Adipocyte (in vitro differentiated cells): ENCODE data around the gene MKLN1.

ENCODE experiments used
- DNase-seq: peaks from one replicate; pipeline ENCODE4 v3.0.0-alpha.2; 2015; ENCODE audit warnings: low read depth
- H3K27me3 ChIP-seq: replicated peaks from 2 replicates; pipeline ENCODE4 v1.7.0; 2013; ENCODE audit warnings: mild to moderate bottlenecking, low read length, moderate library complexity; ENCODE audit not compliant: control insufficient read depth, insufficient read depth
- H3K36me3 ChIP-seq: 2 replicates; pipeline ENCODE4 v1.7.0; 2013; ENCODE audit warnings: low read length, mild to moderate bottlenecking, moderate library complexity; ENCODE audit not compliant: control insufficient read depth, insufficient read depth, severe bottlenecking
- H3K4me1 ChIP-seq: 2 replicates; pipeline ENCODE4 v1.7.0; 2013; ENCODE audit warnings: mild to moderate bottlenecking, low read length, moderate library complexity; ENCODE audit not compliant: control insufficient read depth, insufficient read depth
- H3K4me3 ChIP-seq: 2 replicates; pipeline ENCODE4 v1.7.0; 2013; ENCODE audit warnings: mild to moderate bottlenecking, low read length, moderate library complexity
- H3K9ac ChIP-seq: 2 replicates; pipeline ENCODE4 v1.7.0; 2013; ENCODE audit warnings: mild to moderate bottlenecking, low read length, moderate library complexity
- H3K9me3 ChIP-seq: 2 replicates; pipeline ENCODE4 v1.7.0; 2013; ENCODE audit warnings: mild to moderate bottlenecking, low read length, moderate library complexity; ENCODE audit not compliant: control insufficient read depth

The MKLN1 gene

GRCh38 chr7:131320603-131321002, 7.1 kb upstream of the MKLN1 start:
- Histone ChIP-seq H3K9me3 (no peaks in the 10 kb centered on the region), H3K36me3 (peaks cover 12% of the 10 kb centered on the region), H3K9ac (no peak overlapping the region), H3K4me3 (no peak overlapping the region), H3K4me1 (no peaks in the 10 kb centered on the region), H3K27me3 (no peaks in the 10 kb centered on the region)
- no peak for DNase-seq

GRCh38 chr7:131321656-131322055, 6.0 kb upstream of the MKLN1 start:
- no peaks in the 10 kb centered on the region for H3K9me3 ChIP-seq
- no peaks in the 10 kb centered on the region for H3K27me3 ChIP-seq

GRCh38 chr7:131322061-131322460, 5.6 kb upstream of the MKLN1 start:
- Histone ChIP-seq H3K36me3 (peaks cover 12% of the 10 kb centered on the region), H3K9me3 (no peaks in the 10 kb centered on the region)
- DNase-seq = no peak

More at GRCh38 chr7:131321656-131322055, 6.0 kb upstream of the MKLN1 start:
- Histone ChIP-seq H3K4me3 (no peak overlapping the region), H3K4me1 (peaks cover under 1% of the 10 kb centered on the region), H3K9ac (no peak overlapping the region), H3K36me3 (peaks cover 12% of the 10 kb centered on the region)
- no peak for DNase-seq

GRCh38 chr7:131322861-131323260, 4.8 kb upstream of the MKLN1 start:
- Histone ChIP-seq H3K4me1 (peaks cover 6% of the 10 kb centered on the region), H3K9ac (no peak overlapping the region), H3K27me3 (no peaks in the 10 kb centered on the region), H3K36me3 (peaks cover 12% of the 10 kb centered on the region), H3K9me3 (no peaks in the 10 kb centered on the region), H3K4me3 (no peak overlapping the region)
- DNase-seq = no peak

More at GRCh38 chr7:131322061-131322460, 5.6 kb upstream of the MKLN1 start:
- no peak overlapping the region for H3K9ac ChIP-seq
- no peak overlapping the region for H3K4me3 ChIP-seq
- H3K4me1 ChIP-seq = peaks cover 5% of the 10 kb centered on the region
- no peaks in the 10 kb centered on the region for H3K27me3 ChIP-seq

GRCh38 chr7:131325179-131325840, 2.4 kb upstream of the MKLN1 start:
- Histone ChIP-seq H3K36me3 (peaks cover 12% of the 10 kb centered on the region), H3K27me3 (no peaks in the 10 kb centered on the region), H3K4me3 (no peak overlapping the region), H3K9me3 (no peaks in the 10 kb centered on the region), H3K9ac (no peak overlapping the region), H3K4me1 (peaks cover 18% of the 10 kb centered on the region)
- no peak for DNase-seq

GRCh38 chr7:131326576-131326975, 1.1 kb upstream of the MKLN1 start:
- H3K27me3 ChIP-seq = no peaks in the 10 kb centered on the region
- peak overlapping the region; percentile 100 for H3K9ac ChIP-seq
- H3K4me1 ChIP-seq = peaks cover 29% of the 10 kb centered on the region
- peak overlapping the region; percentile 91 for H3K4me3 ChIP-seq
- H3K36me3 ChIP-seq = peaks cover 12% of the 10 kb centered on the region
- DNase-seq = no peak
- no peaks in the 10 kb centered on the region for H3K9me3 ChIP-seq

- Histone ChIP-seq H3K9ac (peak overlapping the region; percentile 100), H3K9me3 (no peaks in the 10 kb centered on the region), H3K36me3 (peaks cover 12% of the 10 kb centered on the region), H3K4me3 (peak overlapping the region; percentile 91), H3K27me3 (no peaks in the 10 kb centered on the region), H3K4me1 (peaks cover 30% of the 10 kb centered on the region)
- DNase-seq = peak; percentile 80
Measured at GRCh38 chr7:131327049-131327625, 539 bp upstream of the MKLN1 start.

- Histone ChIP-seq H3K9ac (peak overlapping the region; percentile 100), H3K9me3 (no peaks in the 10 kb centered on the region), H3K4me3 (peak overlapping the region; percentile 91), H3K4me1 (peaks cover 30% of the 10 kb centered on the region), H3K36me3 (peaks cover 8% of the 10 kb centered on the region), H3K27me3 (no peaks in the 10 kb centered on the region)
- DNase-seq = peak; percentile 64
Measured at GRCh38 chr7:131328377-131329175, 900 bp downstream of the MKLN1 start.

- DNase-seq = peak; percentile 27
Measured at GRCh38 chr7:131329176-131329570, 1.5 kb downstream of the MKLN1 start.

GRCh38 chr7:131330299-131330698, 2.6 kb downstream of the MKLN1 start:
- H3K4me1 ChIP-seq = peaks cover 30% of the 10 kb centered on the region
- H3K27me3 ChIP-seq = no peaks in the 10 kb centered on the region
- peak overlapping the region; percentile 91 for H3K4me3 ChIP-seq
- peaks cover 11% of the 10 kb centered on the region for H3K36me3 ChIP-seq
- no peaks in the 10 kb centered on the region for H3K9me3 ChIP-seq
- H3K9ac ChIP-seq = peak overlapping the region; percentile 100
- DNase-seq = no peak

More at GRCh38 chr7:131329176-131329570, 1.5 kb downstream of the MKLN1 start:
- H3K36me3 ChIP-seq = peaks cover 9% of the 10 kb centered on the region
- H3K4me3 ChIP-seq = peak overlapping the region; percentile 91
- H3K9ac ChIP-seq = peak overlapping the region; percentile 100
- H3K4me1 ChIP-seq = peaks cover 30% of the 10 kb centered on the region
- no peaks in the 10 kb centered on the region for H3K27me3 ChIP-seq
- no peaks in the 10 kb centered on the region for H3K9me3 ChIP-seq

GRCh38 chr7:131331806-131332205, 4.1 kb downstream of the MKLN1 start:
- no peak overlapping the region for H3K9ac ChIP-seq
- H3K27me3 ChIP-seq = no peaks in the 10 kb centered on the region
- DNase-seq = no peak
- peak overlapping the region; percentile 22 for H3K4me3 ChIP-seq
- peaks cover 11% of the 10 kb centered on the region for H3K36me3 ChIP-seq
- H3K4me1 ChIP-seq = peaks cover 28% of the 10 kb centered on the region
- peaks cover 7% of the 10 kb centered on the region for H3K9me3 ChIP-seq
